Erythroblast (primary cell): ENCODE data around the gene EMP3.
A peak's percentile ranks its signal among the peaks of the same experiment; 100 is the strongest.

ENCODE experiments used
- DNase-seq, 2 experiments: peaks; one replicate each; lab custom pipeline; 2025; lab: John Stamatoyannopoulos, UW
- GATA1 ChIP-seq: IDR thresholded peaks from 2 replicates; pipeline ENCODE4 v1.6.1; 2011; ENCODE audit warnings: low read depth, mild to moderate bottlenecking, control low read depth, low read length, moderate library complexity
- POLR2A ChIP-seq: IDR thresholded peaks from 2 replicates; pipeline ENCODE4 v1.6.1; 2011; ENCODE audit warnings: mild to moderate bottlenecking, low read length

The EMP3 gene

GRCh38 chr19:48330012-48330681, 4.8 kb downstream of the EMP3 start:
- DNase-seq: peak; percentile 94
- TF ChIP-seq GATA1: no peak
- TF ChIP-seq POLR2A: peak; percentile 59

GRCh38 chr19:48332351-48332661, 7.0 kb downstream of the EMP3 start:
- TF ChIP-seq POLR2A (no peak), GATA1 (no peak)
- no peak for DNase-seq

GRCh38 chr19:48332662-48333466, 7.5 kb downstream of the EMP3 start:
- peak; percentile 87 for TF ChIP-seq POLR2A
- TF ChIP-seq GATA1: no peak
- peak; percentile 96 to 99 for DNase-seq

- DNase-seq: peak; percentile 97
- TF ChIP-seq GATA1 (no peak), POLR2A (no peak)
Observed at GRCh38 chr19:48333467-48334384, 8.4 kb downstream of the EMP3 start.

GRCh38 chr19:48338253-48338755, 13.0 kb downstream of the EMP3 start:
- DNase-seq: no peak
- TF ChIP-seq GATA1 (no peak), POLR2A (no peak)

- no peak for DNase-seq
- TF ChIP-seq POLR2A (no peak), GATA1 (no peak)
Observed at GRCh38 chr19:48338802-48339503, 13.6 kb downstream of the EMP3 start.

- TF ChIP-seq GATA1 (no peak), POLR2A (no peak)
- DNase-seq: no peak
Observed at GRCh38 chr19:48340995-48341394, 15.6 kb downstream of the EMP3 start.

GRCh38 chr19:48341515-48342413, 16.4 kb downstream of the EMP3 start:
- DNase-seq: no peak
- TF ChIP-seq GATA1 (no peak), POLR2A (no peak)

- TF ChIP-seq GATA1: no peak
- no peak for TF ChIP-seq POLR2A
- no peak for DNase-seq
Observed at GRCh38 chr19:48342414-48342738, 17.0 kb downstream of the EMP3 start.

- no peak for DNase-seq
- no peak for TF ChIP-seq GATA1
- no peak for TF ChIP-seq POLR2A
Observed at GRCh38 chr19:48342841-48343540, 17.6 kb downstream of the EMP3 start.

- TF ChIP-seq GATA1 (no peak), POLR2A (no peak)
Observed at GRCh38 chr19:48344892-48345291, 19.5 kb downstream of the EMP3 start.

More at GRCh38 chr19:48344892-48345291, 19.5 kb downstream of the EMP3 start:
- no peak for DNase-seq
